ENCODE results near the gene ZBTB24.

The ZBTB24 gene

DNA sequence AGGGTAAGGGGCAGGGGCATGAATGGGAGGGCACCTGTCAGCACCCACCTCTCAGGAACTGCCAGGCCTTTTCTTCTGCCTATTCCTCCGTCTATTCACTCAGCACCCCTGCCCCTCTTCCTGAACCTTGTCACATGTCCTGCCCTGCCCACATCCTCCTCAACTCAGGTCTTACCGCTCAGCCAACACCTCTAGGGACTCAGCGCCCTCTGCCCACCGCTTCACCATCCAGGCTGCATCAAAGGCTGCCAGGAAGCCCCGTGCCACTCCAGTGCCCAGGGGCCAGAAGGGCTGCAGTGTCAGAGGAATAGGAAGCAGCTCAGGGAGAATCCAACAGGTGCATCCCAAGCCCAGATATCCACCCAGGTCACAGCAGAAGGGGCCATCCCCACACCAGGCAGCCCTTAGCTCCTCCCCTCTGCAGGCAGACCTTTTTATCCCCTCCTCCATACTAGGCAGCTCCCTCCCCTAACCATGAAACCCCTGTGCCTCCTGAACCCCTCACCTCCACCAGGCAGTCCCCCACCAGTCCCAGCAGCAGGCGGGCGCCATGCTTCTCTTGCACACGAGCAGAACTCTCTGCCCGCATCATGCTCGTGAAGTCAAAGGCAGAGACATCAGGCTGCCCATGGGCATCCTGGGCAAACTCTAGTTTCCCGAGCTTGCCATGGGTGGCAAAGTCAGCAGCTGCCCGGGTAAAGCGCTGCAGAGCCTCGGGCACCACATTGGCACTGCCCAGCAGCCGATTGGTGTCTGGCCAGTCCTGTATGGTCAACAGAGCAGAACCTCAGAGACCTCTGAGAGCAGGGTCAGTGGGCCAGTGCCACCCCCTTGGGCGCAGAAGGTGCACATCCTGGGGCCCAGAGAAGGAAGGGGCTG lies 33.0 kb downstream of the ZBTB24 start:
- DNase-seq = no peak

- DNase-seq = no peak
Observed at GRCh38 chr6:109449064-109449794, 33.8 kb downstream of the ZBTB24 start.

DNA sequence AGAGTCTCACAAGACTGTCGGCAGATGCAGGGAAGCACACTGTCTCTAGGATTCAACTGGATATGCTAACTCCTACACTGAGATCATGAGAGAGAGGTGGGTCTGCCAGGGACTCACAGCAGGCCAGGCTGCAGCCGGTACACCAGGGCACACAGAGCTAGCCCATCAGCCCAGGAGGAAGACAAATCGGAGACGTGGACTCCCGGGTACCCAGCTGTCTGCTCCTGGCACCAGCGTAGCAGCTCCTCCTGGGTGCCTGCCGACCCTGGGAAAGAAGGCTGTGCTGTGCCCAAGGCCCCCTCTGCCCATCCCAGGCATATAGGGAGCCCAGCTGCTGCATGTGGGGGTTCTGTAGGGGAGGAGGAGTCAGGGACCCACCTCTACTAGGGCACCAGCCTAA lies 34.4 kb downstream of the ZBTB24 start:
- DNase-seq = no peak

DNA sequence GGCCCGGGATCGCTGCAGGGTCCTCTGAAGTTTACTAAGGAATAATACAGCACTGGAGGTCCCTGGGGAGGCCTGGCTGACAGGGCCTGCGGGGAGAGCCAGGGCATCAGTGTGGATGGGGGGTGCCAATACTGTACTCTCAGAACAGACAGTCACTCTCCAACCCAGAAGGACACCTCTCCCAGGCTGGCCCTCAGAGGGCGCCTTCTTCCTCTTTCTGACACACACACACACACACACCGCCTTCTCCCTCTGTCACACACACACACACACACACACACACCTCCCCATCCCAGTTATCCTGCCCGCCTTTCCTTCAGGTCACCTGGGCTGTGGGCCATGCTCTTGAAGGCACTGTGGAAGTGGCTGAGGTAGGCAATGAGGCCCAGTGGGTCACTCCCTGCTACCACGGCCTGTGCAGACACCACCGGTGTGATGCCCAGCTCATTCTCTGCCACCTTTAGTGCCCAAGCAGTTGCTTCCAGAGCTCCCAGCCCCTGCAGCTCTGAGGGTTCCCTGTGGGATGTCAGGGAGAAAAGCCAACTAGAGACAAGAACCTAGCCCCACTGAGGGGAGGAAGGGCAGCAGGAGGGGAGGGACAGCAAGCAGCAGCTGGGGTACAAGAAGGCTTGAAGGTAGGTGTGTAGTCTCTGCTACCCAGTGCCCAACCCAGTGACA lies 35.0 kb downstream of the ZBTB24 start:
- DNase-seq = peak; percentile 46

DNA sequence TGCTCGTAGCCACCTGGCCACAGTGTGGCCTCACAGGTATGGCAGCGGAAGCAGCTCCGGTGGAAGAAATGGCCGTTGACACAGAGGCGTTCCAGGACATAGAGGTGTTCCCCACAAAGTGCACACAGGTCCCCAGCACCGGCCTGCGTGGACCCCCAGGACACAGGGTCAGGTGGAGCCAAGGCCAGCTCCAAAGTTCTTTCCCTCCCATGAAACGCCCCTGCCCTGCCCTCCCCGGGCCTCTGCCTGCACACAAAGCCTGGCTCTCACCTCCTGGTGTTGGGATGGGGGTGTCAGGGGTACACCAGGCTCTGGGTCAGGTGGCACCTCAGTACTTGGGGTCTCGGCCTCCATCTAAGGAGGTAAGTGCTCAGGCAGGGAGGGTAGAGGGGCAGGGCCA lies 35.9 kb downstream of the ZBTB24 start:
- no peak for DNase-seq

GRCh38 chr6:109446541-109446940 lies 36.5 kb downstream of the ZBTB24 start:
- DNase-seq = no peak

- DNase-seq = no peak
Observed at GRCh38 chr6:109446072-109446471, 36.9 kb downstream of the ZBTB24 start.

DNA sequence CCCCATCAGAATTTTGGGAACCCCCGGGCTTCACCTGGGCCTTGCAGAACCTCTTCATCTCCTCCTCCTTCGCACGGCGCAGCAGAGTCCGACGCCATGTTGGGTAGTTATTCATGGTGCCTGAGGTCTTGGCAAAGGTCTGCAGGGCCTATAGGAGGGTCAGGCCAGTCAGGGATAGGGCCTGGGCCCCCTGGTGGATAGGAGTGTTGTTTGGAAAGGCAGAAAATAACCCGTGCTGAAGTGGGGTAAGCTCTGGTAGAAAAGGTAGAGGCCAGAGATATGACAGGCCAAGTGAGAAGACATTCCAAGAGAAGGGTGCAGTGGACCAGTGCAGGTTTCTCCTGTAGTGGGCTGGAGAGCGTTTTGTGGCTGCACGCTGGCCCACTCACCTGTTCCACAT lies 37.6 kb downstream of the ZBTB24 start:
- DNase-seq = no peak

DNA sequence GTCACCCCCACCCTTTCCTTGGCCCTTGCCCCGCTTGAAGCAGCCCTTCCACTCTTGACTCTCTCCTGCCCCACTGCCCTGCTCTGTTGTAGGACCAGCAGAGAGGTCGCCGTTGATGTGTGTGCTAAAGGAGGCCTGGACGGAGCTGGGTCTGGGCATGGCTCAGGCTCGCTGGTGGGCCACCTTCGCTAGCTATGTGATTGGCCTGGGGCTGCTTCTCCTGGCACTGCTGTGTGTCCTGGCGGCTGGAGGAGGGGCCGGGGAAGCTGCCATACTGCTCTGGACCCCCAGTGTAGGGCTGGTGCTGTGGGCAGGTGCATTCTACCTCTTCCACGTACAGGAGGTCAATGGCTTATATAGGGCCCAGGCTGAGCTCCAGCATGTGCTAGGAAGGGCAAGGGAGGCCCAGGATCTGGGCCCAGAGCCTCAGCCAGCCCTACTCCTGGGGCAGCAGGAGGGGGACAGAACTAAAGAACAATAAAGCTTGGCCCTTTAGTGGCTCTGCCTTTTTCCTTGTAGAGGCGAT lies 39.5 kb downstream of the ZBTB24 start:
- DNase-seq = no peak

- no peak for DNase-seq
Observed at GRCh38 chr6:109442393-109442924, 40.6 kb downstream of the ZBTB24 start.

DNA sequence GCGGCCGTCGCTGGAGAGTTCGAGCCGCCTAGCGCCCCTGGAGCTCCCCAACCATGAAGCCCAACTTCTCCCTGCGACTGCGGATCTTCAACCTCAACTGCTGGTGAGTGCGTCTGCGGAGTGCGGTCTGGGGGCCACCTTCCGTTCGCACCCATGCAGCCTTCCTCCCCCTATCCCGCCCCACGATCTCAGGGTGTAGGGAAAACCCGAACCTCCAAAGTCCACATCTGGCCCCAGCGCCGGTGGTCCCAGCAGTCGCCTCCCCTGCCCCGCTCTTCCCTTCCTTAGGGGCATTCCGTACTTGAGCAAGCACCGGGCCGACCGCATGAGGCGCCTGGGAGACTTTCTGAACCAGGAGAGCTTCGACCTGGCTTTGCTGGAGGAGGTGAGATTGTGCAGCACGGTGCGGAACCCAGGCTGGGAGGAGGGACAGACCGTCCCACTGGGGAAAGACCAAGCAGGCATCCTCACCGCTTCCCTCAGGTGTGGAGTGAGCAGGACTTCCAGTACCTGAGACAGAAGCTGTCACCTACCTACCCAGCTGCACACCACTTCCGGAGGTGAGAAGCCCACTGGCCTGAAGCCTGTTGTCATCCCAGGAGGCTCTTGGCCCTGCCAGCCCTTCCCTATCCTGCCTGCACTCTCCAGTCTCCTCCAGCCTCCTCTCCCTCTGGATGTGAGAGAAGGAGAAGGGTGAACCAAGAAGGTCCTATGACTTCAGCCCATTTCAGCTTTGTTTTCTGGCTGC lies 41.8 kb downstream of the ZBTB24 start:
- peak; percentile 69 for DNase-seq

DNA sequence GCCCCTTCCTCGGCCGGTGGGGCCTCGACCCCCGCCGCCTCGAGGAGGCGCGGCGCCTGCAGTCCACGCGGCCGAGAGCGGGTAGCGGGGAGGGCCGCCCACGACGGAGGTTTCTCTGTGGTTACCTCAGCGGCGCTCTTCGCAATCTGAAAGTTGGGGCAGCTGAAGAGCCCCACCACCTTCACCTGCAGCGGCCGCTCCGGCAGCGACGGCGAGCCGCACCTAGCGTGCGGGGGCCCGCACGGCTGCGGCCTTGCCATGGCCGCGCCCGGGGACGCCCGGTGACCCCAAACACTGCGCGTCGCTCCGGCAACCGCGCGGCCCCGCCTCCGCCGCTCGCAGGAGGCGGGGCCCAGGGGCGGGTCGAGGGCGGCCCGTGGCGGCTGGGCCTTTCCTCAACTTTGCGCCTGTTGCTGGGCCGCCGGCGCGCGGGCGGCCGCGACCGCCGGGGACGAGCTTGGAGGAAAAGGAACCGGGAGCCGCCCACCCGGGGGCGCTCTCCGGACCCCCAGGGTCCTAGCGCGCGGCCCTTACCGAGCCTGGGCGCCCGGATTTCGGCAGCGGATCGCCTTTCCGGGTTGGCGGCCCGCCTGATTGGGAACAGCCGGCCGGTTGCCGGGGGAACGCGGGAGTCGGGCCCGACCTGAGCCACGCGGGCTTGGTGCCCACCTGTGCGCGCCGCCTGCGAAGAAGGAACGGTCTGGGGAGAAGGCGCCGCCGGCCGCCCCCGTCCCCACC lies 42.5 kb downstream of the ZBTB24 start, which contains the start of the genes PPIL6 and SMPD2:
TSS of gene PPIL6 (minus strand) at position 298 of the 738 bp plus-strand sequence. CDS start at position 260, 38 bp downstream.
TSS of gene SMPD2 (plus strand) at position 394 of the 738 bp plus-strand sequence. CDS start 398 bp downstream, outside the sequence.
- DNase-seq = peak; percentile 92

DNA sequence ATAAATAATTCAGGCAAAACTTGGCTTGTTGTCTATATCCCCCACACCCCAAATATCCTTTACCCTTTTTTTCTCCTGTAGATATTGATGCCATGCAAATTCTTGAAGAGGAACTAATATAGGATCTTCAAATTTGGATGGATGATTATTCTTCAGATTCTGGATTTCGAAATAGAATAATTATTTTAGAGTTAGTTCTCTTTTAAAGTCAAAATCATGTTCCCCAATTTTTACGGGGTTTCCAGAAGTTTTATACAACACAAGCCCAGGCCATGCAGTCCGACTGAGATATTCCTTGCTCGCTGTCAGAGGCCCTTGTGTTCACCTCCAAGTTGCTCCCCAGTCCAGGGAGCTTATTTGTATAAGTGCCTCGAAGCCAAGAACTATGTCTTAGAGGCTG lies 47.0 kb downstream of the ZBTB24 start:
- DNase-seq = no peak

DNA sequence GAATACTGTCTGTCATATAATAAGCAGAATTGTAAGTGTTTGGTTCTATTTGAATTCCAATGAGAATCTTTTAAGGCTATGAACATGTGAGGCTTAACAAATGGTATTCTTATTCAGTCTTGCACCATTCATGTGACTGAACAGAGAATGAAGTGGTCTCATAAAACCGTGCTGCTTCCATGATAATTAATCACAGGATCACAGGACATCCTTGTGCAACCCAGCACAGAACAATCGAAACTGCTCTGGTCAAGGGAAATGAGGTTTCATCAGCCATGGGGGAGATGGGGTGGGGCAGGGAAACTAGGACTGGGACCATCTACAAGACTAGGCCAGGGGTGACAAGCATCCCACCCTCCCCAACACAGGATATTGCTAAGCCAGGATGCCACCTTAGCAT lies 48.6 kb downstream of the ZBTB24 start:
- DNase-seq = no peak

GRCh38 chr6:109429496-109429895 lies 53.5 kb downstream of the ZBTB24 start:
- DNase-seq = no peak

GRCh38 chr6:109428889-109429477 lies 54.0 kb downstream of the ZBTB24 start:
- DNase-seq = no peak

- DNase-seq = no peak
Observed at GRCh38 chr6:109424946-109425345, 58.1 kb downstream of the ZBTB24 start.

GRCh38 chr6:109421184-109421583 lies 61.8 kb downstream of the ZBTB24 start:
- no peak for DNase-seq

DNA sequence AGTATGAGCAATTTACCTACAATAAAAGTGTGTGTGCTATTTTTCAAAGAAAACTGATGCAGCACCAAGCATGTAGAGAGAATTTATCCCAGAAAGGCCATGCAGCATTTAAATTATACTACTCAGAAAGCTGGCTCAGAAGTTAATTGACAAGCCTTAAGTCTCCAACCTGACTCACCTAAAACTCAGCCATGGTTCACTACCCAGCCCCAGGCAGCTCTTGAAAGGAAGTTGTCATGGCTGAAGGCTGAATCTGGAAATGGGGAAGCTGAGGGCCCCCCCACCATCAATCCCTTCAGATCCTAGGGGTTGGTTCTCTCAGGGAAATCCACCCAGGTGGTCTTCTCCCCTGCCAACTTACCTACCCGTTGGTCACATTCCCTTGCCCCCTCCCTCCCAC lies 62.3 kb downstream of the ZBTB24 start:
- no peak for DNase-seq

DNA sequence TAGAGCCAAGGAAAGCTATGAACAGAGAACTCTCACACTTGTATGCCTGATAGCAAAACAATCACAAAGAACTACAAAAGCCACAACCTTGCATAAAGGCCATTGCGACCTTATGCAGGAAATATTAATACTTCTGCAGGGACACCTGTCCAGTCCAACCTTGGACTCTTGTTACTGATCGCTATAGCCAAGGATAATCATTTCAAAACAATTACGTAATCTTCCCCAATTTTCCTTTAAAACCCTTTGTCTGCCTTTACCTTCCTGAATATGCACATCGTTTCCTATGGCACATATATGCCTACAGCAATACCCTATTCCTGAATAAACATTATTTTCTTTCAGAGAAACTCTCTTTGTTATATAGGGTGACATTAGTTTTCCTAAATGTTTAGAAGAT lies 65.4 kb downstream of the ZBTB24 start:
- DNase-seq = no peak

All from NCI-H82 (cell line).